NCI-H2171 treated with DMSO at 0.1 percent for 48 hours (cell line): ENCODE data around the gene SPHK1.
"Not testable (repeated sequence)": the region's sequence is repeated elsewhere in the genome, so short reads cannot be mapped to it uniquely, and the experiment has no call there.

Experiments
- DNase-seq: peaks from one replicate; lab custom pipeline; 2025; lab: John Stamatoyannopoulos, UW

Gene SPHK1

GRCh38 chr17:76384222-76384986 lies at the start of gene SPHK1:
Gene SPHK1 (plus strand): TSS chr17:76384609. CDS start chr17:76385645, 1,036 bp downstream.
- peak; percentile 32 for DNase-seq

- DNase-seq = no peak
Observed at GRCh38 chr17:76335716-76336381, 48.6 kb upstream of the SPHK1 start.

- DNase-seq = no peak
Observed at GRCh38 chr17:76336756-76337412, 47.5 kb upstream of the SPHK1 start.

GRCh38 chr17:76337413-76337777 lies 47.0 kb upstream of the SPHK1 start:
- no peak for DNase-seq

- DNase-seq = no peak
Observed at GRCh38 chr17:76341301-76341700, 43.1 kb upstream of the SPHK1 start.

- DNase-seq = no peak
Observed at GRCh38 chr17:76343106-76343505, 41.3 kb upstream of the SPHK1 start.

GRCh38 chr17:76345377-76345974 lies 38.9 kb upstream of the SPHK1 start:
- no peak for DNase-seq

- not testable (repeated sequence) for DNase-seq
Observed at GRCh38 chr17:76346936-76347335, 37.5 kb upstream of the SPHK1 start.

GRCh38 chr17:76350463-76350862 lies 33.9 kb upstream of the SPHK1 start:
- no peak for DNase-seq

- DNase-seq = no peak
Observed at GRCh38 chr17:76351526-76352071, 32.8 kb upstream of the SPHK1 start.

GRCh38 chr17:76353004-76353598 lies 31.3 kb upstream of the SPHK1 start:
- DNase-seq = no peak

- peak; percentile 96 for DNase-seq
Observed at GRCh38 chr17:76353599-76354316, 30.7 kb upstream of the SPHK1 start, which contains the start of gene PRPSAP1. Gene PRPSAP1 (minus strand): TSS chr17:76353916. CDS start chr17:76353703, 213 bp downstream.

- DNase-seq = no peak
Observed at GRCh38 chr17:76354317-76354729, 30.1 kb upstream of the SPHK1 start.

- DNase-seq = no peak
Observed at GRCh38 chr17:76354747-76355310, 29.6 kb upstream of the SPHK1 start.

- no peak for DNase-seq
Observed at GRCh38 chr17:76356803-76357456, 27.5 kb upstream of the SPHK1 start.

- no peak for DNase-seq
Observed at GRCh38 chr17:76357597-76358158, 26.7 kb upstream of the SPHK1 start.

- no peak for DNase-seq
Observed at GRCh38 chr17:76359375-76359774, 25.0 kb upstream of the SPHK1 start.

- not testable (repeated sequence) for DNase-seq
Observed at GRCh38 chr17:76359776-76360175, 24.6 kb upstream of the SPHK1 start.

- DNase-seq = no peak
Observed at GRCh38 chr17:76360461-76360860, 23.9 kb upstream of the SPHK1 start.
